Fibroblast of lung (primary cell): ENCODE data around the gene BBS5.
"Not testable (repeated sequence)": the region's sequence is repeated elsewhere in the genome, so short reads cannot be mapped to it uniquely, and the experiment has no call there.

Source experiments
- CTCF ChIP-seq, 2 donors: IDR thresholded peaks in 1 of 2; conservative IDR thresholded peaks in 1 of 2; 1 replicate in 1 of 2; 2 replicates in 1 of 2; pipeline ENCODE4 v1.5.1; 2011 to 2012; ENCODE audit warnings: low read length in 2 of 2, control low read depth in 1 of 2, inconsistent platforms in 1 of 2, low read depth in 1 of 2, mild to moderate bottlenecking in 1 of 2
- EZH2 ChIP-seq: IDR thresholded peaks from 2 replicates; pipeline ENCODE4 v1.5.1; 2012; ENCODE audit warnings: low read length, control low read depth, mild to moderate bottlenecking; ENCODE audit errors: missing control alignments

- TF ChIP-seq CTCF (conservative IDR thresholded peaks at IDR 0.05 in 1 of 2, IDR thresholded peaks at IDR 0.05 in 1 of 2; ENCODE audit: low read depth in 1 of 2, low read length in 2 of 2); EZH2: not testable (repeated sequence)
These were observed 45.1 kb upstream of the BBS5 start for GRCh38 chr2:169434236-169434635.
